ENCODE data around the gene NAT14.

The NAT14 gene

GRCh38 chr19:55500368-55500952 lies 15.5 kb downstream of the NAT14 start:
- no peak overlapping the region for H3K27ac ChIP-seq (ENCODE audit: low read length)
- H3K36me3 ChIP-seq (ENCODE audit: insufficient read depth, low read length) = no peaks in the 10 kb centered on the region; the same call in 1 of the 2 replicates
- no peak for TF ChIP-seq EZH2 (IDR thresholded peaks at IDR 0.05; ENCODE audit: borderline replicate concordance, low read depth, low read length, severe bottlenecking)
- TF ChIP-seq CTCF (IDR thresholded peaks at IDR 0.05; ENCODE audit: borderline replicate concordance, extremely low read depth, low read length, poor library complexity, severe bottlenecking) = no peak
- peaks cover 27% of the 10 kb centered on the region for H3K4me1 ChIP-seq (ENCODE audit: insufficient read depth, low read length)
- H3K4me2 ChIP-seq (ENCODE audit: insufficient read depth, low read length) = no peak overlapping the region
- no peak overlapping the region for H3K9ac ChIP-seq (ENCODE audit: low read depth, low read length)
- DNase-seq = no peak
- H4K20me1 ChIP-seq (ENCODE audit: insufficient read depth, low read length) = no peaks in the 10 kb centered on the region
- no peaks in the 10 kb centered on the region for H3K27me3 ChIP-seq (ENCODE audit: insufficient read depth, low read length, poor library complexity)
- no peaks in the 10 kb centered on the region; the same call in 1 of the 2 replicates for H3K79me2 ChIP-seq (ENCODE audit: insufficient read depth, low read length)
- ATAC-seq (ENCODE audit: insufficient read depth, low read depth) = no peak
- peaks cover 3% of the 10 kb centered on the region for H3K9me3 ChIP-seq (ENCODE audit: insufficient read depth, low read length, severe bottlenecking)
- H2AFZ ChIP-seq (ENCODE audit: low read depth, low read length) = no peak overlapping the region
- H3K4me3 ChIP-seq (ENCODE audit: low read depth in 1 of 2, low read length in 2 of 2) = no peak overlapping the region

- Histone ChIP-seq H4K20me1 (ENCODE audit: insufficient read depth, low read length) (no peaks in the 10 kb centered on the region), H3K79me2 (ENCODE audit: insufficient read depth, low read length) (no peaks in the 10 kb centered on the region; the same call in 1 of the 2 replicates), H3K27me3 (ENCODE audit: insufficient read depth, low read length, poor library complexity) (no peaks in the 10 kb centered on the region), H3K27ac (ENCODE audit: low read length) (no peak overlapping the region), H3K4me1 (ENCODE audit: insufficient read depth, low read length) (peaks cover 27% of the 10 kb centered on the region), H3K9ac (ENCODE audit: low read depth, low read length) (no peak overlapping the region), H3K9me3 (ENCODE audit: insufficient read depth, low read length, severe bottlenecking) (peaks cover 3% of the 10 kb centered on the region), H3K4me2 (ENCODE audit: insufficient read depth, low read length) (peak overlapping the region; percentile 12; the same call in 1 of the 2 replicates), H2AFZ (ENCODE audit: low read depth, low read length) (no peak overlapping the region), H3K36me3 (ENCODE audit: insufficient read depth, low read length) (no peaks in the 10 kb centered on the region; the same call in 1 of the 2 replicates), H3K4me3 (ENCODE audit: low read depth in 1 of 2, low read length in 2 of 2) (no peak overlapping the region)
- no peak for TF ChIP-seq CTCF (IDR thresholded peaks at IDR 0.05; ENCODE audit: borderline replicate concordance, extremely low read depth, low read length, poor library complexity, severe bottlenecking)
- TF ChIP-seq EZH2 (IDR thresholded peaks at IDR 0.05; ENCODE audit: borderline replicate concordance, low read depth, low read length, severe bottlenecking) = no peak
- no peak for ATAC-seq (ENCODE audit: insufficient read depth, low read depth)
- DNase-seq = no peak
Observed at GRCh38 chr19:55502197-55502952, 17.4 kb downstream of the NAT14 start.

GRCh38 chr19:55503157-55503501 lies 18.1 kb downstream of the NAT14 start:
- peak overlapping the region in 1 of 2 experiments; percentile 61; a peak in 2 of 4 replicates for H3K4me3 ChIP-seq (ENCODE audit: low read depth in 1 of 2, low read length in 2 of 2)
- H3K4me1 ChIP-seq (ENCODE audit: insufficient read depth, low read length) = peaks cover 27% of the 10 kb centered on the region
- peak overlapping the region; percentile 97 for H3K27ac ChIP-seq (ENCODE audit: low read length)
- H3K9me3 ChIP-seq (ENCODE audit: insufficient read depth, low read length, severe bottlenecking) = peaks cover 3% of the 10 kb centered on the region
- TF ChIP-seq CTCF (IDR thresholded peaks at IDR 0.05; ENCODE audit: borderline replicate concordance, extremely low read depth, low read length, poor library complexity, severe bottlenecking) = no peak
- TF ChIP-seq EZH2 (IDR thresholded peaks at IDR 0.05; ENCODE audit: borderline replicate concordance, low read depth, low read length, severe bottlenecking) = no peak
- no peaks in the 10 kb centered on the region; the same call in 1 of the 2 replicates for H3K79me2 ChIP-seq (ENCODE audit: insufficient read depth, low read length)
- DNase-seq (no peak), ATAC-seq (ENCODE audit: insufficient read depth, low read depth) (no peak)
- no peaks in the 10 kb centered on the region for H3K27me3 ChIP-seq (ENCODE audit: insufficient read depth, low read length, poor library complexity)
- no peaks in the 10 kb centered on the region for H4K20me1 ChIP-seq (ENCODE audit: insufficient read depth, low read length)
- H3K9ac ChIP-seq (ENCODE audit: low read depth, low read length) = peak overlapping the region; percentile 65
- H3K4me2 ChIP-seq (ENCODE audit: insufficient read depth, low read length) = peak overlapping the region; percentile 85
- H3K36me3 ChIP-seq (ENCODE audit: insufficient read depth, low read length) = no peaks in the 10 kb centered on the region; the same call in 1 of the 2 replicates
- peak overlapping the region; percentile 100 for H2AFZ ChIP-seq (ENCODE audit: low read depth, low read length)
